Fibroblast of pulmonary artery (primary cell): ENCODE data around the gene RAI14.
A peak's percentile ranks its signal among the peaks of the same experiment; 100 is the strongest.

Experiments
- DNase-seq: peaks from one replicate; pipeline ENCODE4 v3.0.0-alpha.2; 2010; ENCODE audit warnings: low read depth
- H3K4me3 ChIP-seq: replicated peaks from 2 replicates; pipeline ENCODE4 v1.5.1; 2011; ENCODE audit warnings: low read depth, mild to moderate bottlenecking, control low read depth, low read length, moderate library complexity
- CTCF ChIP-seq: IDR thresholded peaks from 2 replicates; pipeline ENCODE4 v1.5.1; 2011; ENCODE audit warnings: mild to moderate bottlenecking, control low read depth, low read length, inconsistent platforms; ENCODE audit errors: missing control alignments

Gene RAI14

GRCh38 chr5:34791761-34792244 is 135.7 kb downstream of the RAI14 start:
- no peak for TF ChIP-seq CTCF
- peak overlapping the region; percentile 8 for H3K4me3 ChIP-seq
- DNase-seq, result peak; percentile 90

- no peak overlapping the region for H3K4me3 ChIP-seq
- DNase-seq, result no peak
- no peak for TF ChIP-seq CTCF
These were observed 146.9 kb downstream of the RAI14 start for GRCh38 chr5:34802834-34803563.

GRCh38 chr5:34803974-34804732 is 148.0 kb downstream of the RAI14 start:
- no peak overlapping the region for H3K4me3 ChIP-seq
- DNase-seq, result peak; percentile 29
- TF ChIP-seq CTCF, result no peak

- no peak for TF ChIP-seq CTCF
- DNase-seq, result no peak
- no peak overlapping the region for H3K4me3 ChIP-seq
These were observed 148.8 kb downstream of the RAI14 start for GRCh38 chr5:34804913-34805312.

- no peak for TF ChIP-seq CTCF
- no peak for DNase-seq
These were observed 150.4 kb downstream of the RAI14 start for GRCh38 chr5:34806532-34806931.

GRCh38 chr5:34811706-34812105 is 155.6 kb downstream of the RAI14 start:
- no peak overlapping the region for H3K4me3 ChIP-seq
- TF ChIP-seq CTCF, result no peak
- no peak for DNase-seq

More at GRCh38 chr5:34806532-34806931, 150.4 kb downstream of the RAI14 start:
- H3K4me3 ChIP-seq, result no peak overlapping the region
